Mammary epithelial cell (primary cell): ENCODE data around the gene PTPN1.

ENCODE experiments used
- CTCF ChIP-seq, 2 donors: IDR thresholded peaks in 1 of 2; conservative IDR thresholded peaks in 1 of 2; 2 replicates each; pipeline ENCODE4 v1.5.1; 2011 to 2012; ENCODE audit warnings: inconsistent platforms in 2 of 2, low read length in 2 of 2, mild to moderate bottlenecking in 2 of 2, control low read depth in 1 of 2, low read depth in 1 of 2; ENCODE audit not compliant: insufficient read depth in 1 of 2; ENCODE audit errors: extremely low read depth in 1 of 2
- EZH2 ChIP-seq: IDR thresholded peaks from 2 replicates; pipeline ENCODE4 v1.6.1; 2012; ENCODE audit warnings: low read length, inconsistent platforms, borderline replicate concordance

GRCh38 chr20:50510706-50511542 is 741 bp downstream of the PTPN1 start:
- no peak for TF ChIP-seq CTCF (conservative IDR thresholded peaks at IDR 0.05 in 1 of 2, IDR thresholded peaks at IDR 0.05 in 1 of 2; ENCODE audit: extremely low read depth in 1 of 2, insufficient read depth in 1 of 2, low read depth in 1 of 2, low read length in 2 of 2)
- TF ChIP-seq EZH2: no peak
